Measurements from ENCODE around the gene XPNPEP2.

XPNPEP2 gene

DNA sequence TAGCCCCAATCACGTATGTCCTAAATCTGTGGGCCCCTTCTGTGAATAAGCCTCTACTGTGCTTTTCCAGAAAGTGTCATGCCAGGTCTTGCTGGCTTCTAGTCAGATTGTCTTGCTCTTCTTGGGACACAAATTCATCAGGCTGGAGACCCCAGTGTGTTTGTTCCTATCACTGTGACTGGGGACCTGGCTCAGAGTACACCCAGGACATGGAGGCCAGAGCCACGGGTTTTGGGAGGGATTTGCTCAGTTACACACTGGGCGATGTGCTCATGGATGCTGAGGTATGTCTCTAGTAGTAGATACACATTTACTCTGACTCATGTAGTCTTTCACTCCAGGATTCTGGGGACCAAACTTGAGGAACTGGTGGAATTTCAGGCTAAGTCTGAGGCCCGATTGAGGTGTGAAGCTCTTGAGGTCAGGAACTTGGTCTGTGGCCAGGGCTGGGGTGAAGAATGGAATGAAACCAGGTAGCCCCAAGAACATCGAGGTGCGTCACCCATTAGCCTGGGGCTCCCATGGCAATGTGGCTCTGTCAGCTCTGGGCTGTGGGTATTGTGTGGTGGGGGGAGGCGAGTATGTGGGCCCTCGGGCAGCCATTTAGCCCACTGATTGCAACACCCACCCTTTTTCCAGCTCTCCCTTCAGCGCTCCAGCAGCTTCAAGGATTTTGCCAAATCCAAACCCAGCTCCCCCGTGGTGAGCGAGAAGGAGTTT lies 48.7 kb downstream of the XPNPEP2 start:
- in situ Hi-C loops (cut with HindIII; ENCODE audit: low pct_ligation_motif_present, low pct_unique_long_range_greater_than_20kb, low sequenced_read_pairs) = no loop called here
- no peak for DNase-seq

DNA sequence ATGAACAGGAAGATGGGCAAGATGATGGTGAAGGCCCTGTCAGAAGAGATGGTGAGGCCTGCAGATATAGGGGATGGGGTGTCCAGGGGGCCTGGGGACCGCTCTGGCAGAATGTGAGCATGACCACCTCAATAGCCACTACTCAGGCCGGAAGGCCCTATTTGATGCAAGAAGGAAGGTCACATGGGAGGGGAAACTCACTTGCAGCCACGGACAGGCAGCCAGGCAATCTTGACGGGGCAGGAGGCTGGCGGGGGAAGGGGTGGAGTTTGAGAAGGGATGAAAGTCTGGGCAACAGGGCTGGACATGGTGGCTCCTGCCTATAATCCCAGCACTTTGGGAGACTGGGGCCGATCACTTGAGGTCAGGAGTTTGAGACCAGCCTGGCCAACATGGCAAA lies 49.7 kb downstream of the XPNPEP2 start:
- DNase-seq = no peak
- in situ Hi-C loops (cut with HindIII; ENCODE audit: low pct_ligation_motif_present, low pct_unique_long_range_greater_than_20kb, low sequenced_read_pairs) = no loop called here

DNA sequence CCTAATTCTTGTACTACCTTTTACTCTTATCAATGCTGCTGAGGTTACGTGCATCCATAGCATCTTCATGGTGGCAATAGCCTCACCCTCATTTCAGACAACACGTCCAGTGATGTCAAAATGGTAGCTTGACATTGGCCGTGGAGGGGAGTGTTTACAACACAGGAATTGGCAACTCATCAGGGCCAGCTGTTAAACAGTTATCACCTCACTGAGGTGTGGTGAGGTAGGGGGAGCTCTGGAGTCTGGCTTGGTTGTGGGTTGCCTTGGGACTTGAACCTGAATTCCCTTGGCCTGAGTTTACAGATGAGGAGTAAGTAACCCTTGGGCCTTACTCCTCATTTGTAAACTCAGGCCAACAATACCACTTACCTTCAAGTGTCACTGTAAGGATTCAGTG lies 51.4 kb downstream of the XPNPEP2 start:
- in situ Hi-C loops (cut with HindIII; ENCODE audit: low pct_ligation_motif_present, low pct_unique_long_range_greater_than_20kb, low sequenced_read_pairs) = no loop called here

DNA sequence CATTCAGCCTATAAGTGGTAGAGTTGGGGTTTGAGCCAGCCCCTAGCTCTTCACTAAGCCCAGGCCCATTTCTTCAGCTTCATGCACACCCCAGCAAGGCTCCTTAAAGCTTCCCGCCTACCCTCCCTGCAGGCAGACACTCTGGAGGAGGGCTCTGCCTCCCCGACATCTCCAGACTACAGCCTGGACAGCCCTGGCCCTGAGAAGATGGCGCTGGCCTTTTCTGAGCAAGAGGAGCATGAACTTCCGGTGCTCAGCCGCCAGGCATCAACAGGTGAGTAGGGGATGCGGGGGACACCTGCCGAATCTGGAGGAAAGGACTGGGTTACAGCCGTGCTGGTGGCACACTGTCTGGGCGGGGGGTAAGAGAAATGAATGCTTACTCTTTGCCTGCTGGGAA lies 52.0 kb downstream of the XPNPEP2 start:
- DNase-seq = no peak
- in situ Hi-C loops (cut with HindIII; ENCODE audit: low pct_ligation_motif_present, low pct_unique_long_range_greater_than_20kb, low sequenced_read_pairs) = no loop called here

More for the DNA sequence above, 51.4 kb downstream of the XPNPEP2 start:
- DNase-seq = no peak

DNA sequence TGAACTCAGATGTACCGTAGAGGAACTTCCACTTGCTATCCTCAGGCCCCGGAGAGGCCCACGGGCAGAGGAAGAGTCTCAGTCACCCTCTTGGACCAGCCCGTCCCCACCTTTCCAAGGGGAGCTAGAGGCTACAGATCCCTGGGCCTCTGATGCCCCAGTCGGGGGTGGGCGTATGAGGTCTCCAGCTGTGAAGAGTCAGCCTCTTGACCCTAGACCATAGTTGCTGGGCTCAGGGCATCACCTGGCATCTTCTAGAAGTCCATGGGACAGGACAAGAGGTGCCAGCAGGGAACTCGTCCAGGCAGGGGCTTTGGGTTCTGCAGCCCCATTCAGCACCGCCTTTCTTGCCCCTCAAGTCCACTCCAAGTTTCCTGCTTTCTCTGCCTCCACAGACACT lies 52.6 kb downstream of the XPNPEP2 start:
- in situ Hi-C loops (cut with HindIII; ENCODE audit: low pct_ligation_motif_present, low pct_unique_long_range_greater_than_20kb, low sequenced_read_pairs) = no loop called here
- no peak for DNase-seq

DNA sequence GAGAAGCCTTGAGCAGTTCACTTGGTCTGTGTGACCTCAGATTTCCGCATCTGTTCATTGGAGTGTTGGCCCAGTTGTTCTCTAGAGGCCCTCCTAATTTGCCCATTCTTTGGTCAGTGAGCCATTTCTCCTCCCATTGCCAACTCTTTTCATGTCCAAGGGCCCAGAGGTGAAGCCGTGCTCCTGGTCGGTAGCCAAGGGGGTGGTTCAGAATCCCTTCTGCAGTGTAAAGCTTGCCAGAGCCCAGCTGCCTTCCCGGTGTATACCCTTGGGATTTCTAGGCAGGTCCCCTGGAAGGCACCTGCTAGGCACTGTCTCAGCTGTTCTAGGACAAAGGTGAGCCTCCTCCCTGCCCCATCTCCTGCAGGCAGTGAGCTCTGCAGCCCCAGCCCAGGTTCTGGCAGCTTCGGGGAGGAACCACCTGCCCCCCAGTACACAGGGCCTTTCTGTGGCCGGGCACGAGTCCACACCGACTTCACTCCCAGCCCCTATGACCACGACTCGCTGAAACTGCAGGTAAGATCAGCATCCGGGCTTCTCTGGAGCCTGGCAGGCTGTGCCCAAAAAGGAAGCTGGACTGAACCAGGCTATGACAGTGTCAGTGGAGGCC lies 53.3 kb downstream of the XPNPEP2 start:
- no peak for DNase-seq

DNA sequence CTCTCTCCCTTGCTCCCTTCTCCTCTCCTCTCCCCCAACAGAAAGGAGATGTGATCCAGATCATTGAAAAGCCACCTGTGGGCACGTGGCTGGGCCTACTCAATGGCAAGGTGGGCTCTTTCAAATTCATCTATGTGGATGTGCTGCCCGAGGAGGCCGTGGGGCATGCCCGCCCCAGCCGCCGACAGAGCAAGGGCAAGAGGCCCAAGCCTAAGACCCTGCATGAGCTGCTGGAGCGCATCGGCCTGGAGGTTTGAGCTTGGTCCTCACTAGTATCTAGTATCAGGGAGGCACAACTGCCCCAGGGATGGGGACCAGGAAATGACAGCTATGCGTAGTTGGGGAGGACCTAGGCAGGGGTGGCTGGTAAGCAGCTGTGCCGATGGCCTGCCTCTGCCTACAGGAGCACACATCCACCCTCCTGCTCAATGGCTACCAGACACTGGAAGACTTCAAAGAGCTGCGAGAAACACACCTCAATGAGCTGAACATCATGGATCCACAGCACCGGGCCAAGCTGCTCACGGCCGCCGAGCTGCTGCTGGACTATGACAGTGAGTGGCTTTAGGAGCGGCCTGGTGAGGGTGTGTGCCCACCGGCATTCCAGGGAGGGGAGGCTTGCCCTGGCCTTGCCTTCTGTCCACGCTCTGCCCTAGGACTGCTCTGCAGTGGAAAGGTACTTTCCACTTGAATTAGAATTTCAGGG lies 54.0 kb downstream of the XPNPEP2 start:
- no peak for DNase-seq
- in situ Hi-C loops (cut with HindIII; ENCODE audit: low pct_ligation_motif_present, low pct_unique_long_range_greater_than_20kb, low sequenced_read_pairs) = no loop called here

More for the DNA sequence above, 53.3 kb downstream of the XPNPEP2 start:
- in situ Hi-C loops (cut with HindIII; ENCODE audit: low pct_ligation_motif_present, low pct_unique_long_range_greater_than_20kb, low sequenced_read_pairs) = no loop called here

DNA sequence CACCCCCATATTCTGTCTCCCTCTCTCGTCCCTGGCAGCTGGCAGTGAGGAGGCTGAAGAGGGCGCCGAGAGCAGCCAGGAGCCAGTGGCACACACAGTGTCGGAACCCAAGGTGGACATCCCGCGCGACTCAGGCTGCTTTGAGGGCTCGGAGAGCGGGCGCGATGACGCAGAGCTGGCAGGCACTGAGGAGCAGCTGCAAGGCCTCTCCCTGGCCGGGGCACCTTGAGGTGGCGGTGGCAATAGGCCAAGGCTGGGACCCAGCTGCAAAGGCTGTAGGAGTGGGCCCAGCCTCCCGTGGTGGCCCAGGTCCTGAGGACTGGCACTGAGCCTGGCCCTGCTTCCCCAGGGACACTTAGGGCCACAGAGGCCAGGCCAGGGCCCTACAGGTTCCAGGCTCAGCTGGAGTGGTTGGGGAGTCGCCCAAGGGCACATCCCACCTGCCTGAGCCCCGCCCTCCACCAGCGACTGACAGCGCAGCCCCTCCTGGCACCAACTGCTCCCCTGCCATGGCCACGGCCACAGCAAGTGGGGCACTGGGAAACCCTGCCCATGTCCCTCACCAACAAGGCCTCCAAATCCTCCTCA lies 54.9 kb downstream of the XPNPEP2 start:
- in situ Hi-C loops (cut with HindIII; ENCODE audit: low pct_ligation_motif_present, low pct_unique_long_range_greater_than_20kb, low sequenced_read_pairs) = no loop called here
- DNase-seq = no peak

DNA sequence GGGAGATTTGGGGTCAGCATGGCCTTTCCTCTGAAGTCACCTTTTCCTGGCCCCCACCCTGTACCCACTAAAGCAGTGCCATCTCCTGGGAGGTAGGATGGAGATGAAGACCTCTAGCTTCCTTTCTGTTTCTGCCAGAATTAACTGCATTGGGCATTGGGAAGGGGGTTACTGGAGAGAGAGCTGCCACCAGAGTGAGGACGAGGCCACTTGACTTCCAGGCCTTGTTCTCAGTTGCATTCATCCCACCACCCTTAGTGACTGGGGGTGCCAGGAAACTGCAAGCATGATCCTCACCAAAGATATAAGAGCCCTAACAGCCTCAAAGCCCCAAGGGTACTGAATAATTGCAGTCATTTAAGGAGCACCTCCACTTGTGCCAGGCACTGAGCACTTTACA lies 56.8 kb downstream of the XPNPEP2 start:
- in situ Hi-C loops (cut with HindIII; ENCODE audit: low pct_ligation_motif_present, low pct_unique_long_range_greater_than_20kb, low sequenced_read_pairs) = no loop called here
- no peak for DNase-seq

DNA sequence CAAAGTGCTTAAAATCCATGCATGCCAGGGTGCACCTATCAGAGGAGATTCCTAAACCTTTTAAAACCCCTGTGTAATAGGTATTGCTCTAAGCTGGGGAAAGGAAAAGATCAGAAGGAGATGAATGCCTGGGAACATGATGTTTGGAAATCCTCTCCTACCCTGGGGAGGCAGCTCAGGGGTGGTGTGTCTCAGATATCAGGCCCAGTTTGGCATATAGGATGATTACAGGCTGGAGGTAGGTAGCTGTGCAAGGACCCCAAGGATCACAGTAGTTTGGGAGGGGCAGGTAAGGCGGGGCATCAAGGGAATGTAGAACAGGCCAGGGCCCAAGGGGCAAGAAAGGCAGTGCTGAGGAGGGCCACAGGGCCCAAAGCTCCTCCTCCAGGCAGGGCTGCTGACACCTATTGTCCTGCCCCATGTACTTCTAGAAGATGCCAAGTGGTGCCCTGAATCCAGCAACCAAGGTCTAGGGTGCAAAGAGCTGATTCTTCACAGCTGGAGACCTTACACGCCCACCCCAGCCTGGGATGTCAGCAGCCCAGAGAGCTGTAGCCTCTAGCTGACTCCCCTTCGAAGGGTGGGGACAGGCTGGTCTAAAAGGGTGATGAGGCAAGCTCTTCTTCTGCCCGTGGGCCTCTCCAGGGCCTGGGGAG lies 58.6 kb downstream of the XPNPEP2 start:
- in situ Hi-C loops (cut with HindIII; ENCODE audit: low pct_ligation_motif_present, low pct_unique_long_range_greater_than_20kb, low sequenced_read_pairs) = no loop called here

DNA sequence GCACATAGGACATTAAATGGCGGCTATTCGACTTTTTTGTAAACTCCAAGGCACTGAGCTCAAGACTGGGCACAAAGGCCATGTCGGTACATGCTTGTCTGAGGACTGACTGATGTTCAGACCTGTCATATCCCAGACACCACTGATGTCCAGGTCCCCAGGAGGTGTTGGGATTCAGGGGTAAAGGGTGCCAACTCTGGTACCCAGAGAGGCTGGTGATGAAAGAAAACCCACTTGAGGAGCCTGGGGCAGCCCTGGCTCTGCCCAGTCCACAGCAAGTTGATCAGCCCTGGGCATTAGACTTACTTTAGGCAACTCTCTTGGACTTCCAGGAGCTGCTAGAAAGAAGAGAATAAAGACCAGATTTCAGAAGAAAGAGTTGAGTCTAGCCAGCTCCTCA lies 59.7 kb downstream of the XPNPEP2 start:
- in situ Hi-C loops (cut with HindIII; ENCODE audit: low pct_ligation_motif_present, low pct_unique_long_range_greater_than_20kb, low sequenced_read_pairs) = no loop called here
- no peak for DNase-seq

More for the DNA sequence above, 58.6 kb downstream of the XPNPEP2 start:
- DNase-seq = no peak

DNA sequence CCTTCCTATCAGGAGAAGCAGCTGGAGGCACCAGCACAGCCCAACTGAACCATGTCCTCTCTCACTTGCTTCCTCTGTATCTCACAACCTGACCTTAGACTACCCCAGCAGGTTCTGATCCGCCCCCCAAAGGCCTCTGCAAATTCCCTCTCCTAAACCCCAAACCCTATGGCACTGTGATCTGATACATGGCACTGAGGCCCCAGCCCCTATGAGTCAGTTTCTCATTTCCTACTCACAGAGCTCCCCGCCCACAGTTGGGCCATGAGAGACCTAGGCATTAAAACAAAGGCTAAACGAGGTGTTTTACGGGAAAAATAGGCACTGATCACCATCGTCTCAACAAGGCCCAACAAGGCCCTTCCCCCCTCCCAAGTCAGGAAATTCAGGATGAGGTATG lies 60.1 kb downstream of the XPNPEP2 start:
- DNase-seq = no peak
- in situ Hi-C loops (cut with HindIII; ENCODE audit: low pct_ligation_motif_present, low pct_unique_long_range_greater_than_20kb, low sequenced_read_pairs) = no loop called here

DNA sequence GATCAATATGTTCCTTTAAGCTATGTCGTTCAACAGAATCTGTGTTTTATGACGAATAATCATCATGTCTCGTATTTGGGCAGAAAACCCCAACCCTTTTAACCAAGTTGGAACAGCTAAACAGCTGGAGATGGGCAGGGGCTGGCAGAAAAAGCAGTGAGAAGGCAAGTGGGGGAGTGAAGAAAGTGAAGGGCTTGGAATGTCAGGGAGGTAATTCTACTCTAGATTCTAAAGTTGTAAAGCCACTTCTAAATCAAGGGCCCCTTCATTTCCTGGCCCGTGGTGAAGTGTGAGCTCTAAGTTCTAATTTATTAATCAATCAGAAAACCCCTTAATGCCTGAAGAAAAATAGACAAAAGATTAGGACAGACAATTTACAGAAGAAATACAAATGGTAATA lies 61.4 kb downstream of the XPNPEP2 start:
- in situ Hi-C loops (cut with HindIII; ENCODE audit: low pct_ligation_motif_present, low pct_unique_long_range_greater_than_20kb, low sequenced_read_pairs) = no loop called here

DNA sequence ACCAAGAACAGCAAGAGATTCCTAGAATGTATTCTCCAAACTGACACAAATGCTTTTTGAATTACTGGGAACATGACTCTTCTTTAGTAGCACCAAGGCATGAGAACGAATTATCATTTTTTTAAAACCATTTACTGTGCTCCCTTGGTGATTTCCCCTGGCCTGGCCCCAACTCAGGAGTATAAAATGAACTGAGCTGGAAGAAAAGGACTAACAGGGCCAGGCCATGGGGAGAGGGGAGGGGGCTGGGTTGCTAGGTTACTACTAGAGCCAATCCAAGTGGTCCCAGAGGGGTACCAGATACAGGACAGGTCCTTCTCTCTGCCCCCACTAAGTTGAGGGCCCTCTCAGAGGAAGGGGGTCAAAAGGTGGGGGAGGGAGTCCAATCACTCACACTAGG lies 64.1 kb downstream of the XPNPEP2 start:
- DNase-seq = no peak
- in situ Hi-C loops (cut with HindIII; ENCODE audit: low pct_ligation_motif_present, low pct_unique_long_range_greater_than_20kb, low sequenced_read_pairs) = no loop called here

More for the DNA sequence above, 61.4 kb downstream of the XPNPEP2 start:
- DNase-seq = no peak

DNA sequence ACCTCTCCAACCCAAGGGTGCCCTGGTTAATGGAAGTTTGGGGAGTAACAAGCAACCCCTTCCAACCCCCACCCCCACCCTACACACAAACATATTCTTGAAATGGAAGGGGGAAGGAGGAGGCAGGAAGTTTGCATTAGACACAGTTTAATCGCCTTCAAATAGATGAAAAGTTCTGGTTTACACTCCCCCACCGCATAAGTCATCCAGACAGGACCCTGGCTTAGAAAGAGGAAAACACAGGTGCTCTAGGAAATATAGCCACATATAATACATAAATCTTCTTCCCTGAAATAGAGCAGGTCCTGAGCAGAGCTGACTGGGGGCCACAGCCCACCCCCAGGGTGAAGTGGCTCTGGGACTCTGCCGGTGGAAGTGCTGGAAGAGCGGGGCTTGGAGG lies 66.0 kb downstream of the XPNPEP2 start:
- DNase-seq = no peak
- in situ Hi-C loops (cut with HindIII; ENCODE audit: low pct_ligation_motif_present, low pct_unique_long_range_greater_than_20kb, low sequenced_read_pairs) = no loop called here

DNA sequence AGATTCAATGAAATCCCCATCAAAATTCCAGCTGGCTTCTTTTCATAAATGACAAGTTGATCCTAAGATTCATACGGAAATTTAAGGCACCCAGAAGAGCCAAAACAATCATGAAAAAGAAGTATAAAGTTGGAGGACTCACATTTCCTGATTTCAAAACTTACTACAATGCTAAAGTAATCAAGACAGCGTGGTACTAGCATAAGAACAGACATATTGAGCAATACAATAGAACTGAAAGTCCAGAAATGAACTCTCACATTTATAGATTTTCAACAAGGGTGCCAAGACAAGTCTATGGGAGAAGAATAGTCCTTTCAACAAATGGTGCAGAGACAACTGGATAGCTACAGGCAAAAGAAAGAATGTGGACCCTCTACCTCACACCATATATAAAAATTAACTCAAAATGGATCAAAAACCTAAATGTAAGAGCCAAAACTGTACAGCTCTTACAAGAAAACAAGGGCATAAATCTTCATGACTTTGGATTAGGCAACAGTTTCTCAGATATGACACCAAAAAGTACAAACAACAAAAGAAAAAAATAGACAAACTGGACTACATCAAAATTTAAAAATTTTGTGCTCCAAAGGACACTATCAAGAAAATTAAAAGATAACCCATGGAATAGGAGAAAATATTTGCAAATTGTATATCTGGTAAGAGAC lies 69.5 kb downstream of the XPNPEP2 start:
- no peak for DNase-seq
- in situ Hi-C loops (cut with HindIII; ENCODE audit: low pct_ligation_motif_present, low pct_unique_long_range_greater_than_20kb, low sequenced_read_pairs) = no loop called here

DNA sequence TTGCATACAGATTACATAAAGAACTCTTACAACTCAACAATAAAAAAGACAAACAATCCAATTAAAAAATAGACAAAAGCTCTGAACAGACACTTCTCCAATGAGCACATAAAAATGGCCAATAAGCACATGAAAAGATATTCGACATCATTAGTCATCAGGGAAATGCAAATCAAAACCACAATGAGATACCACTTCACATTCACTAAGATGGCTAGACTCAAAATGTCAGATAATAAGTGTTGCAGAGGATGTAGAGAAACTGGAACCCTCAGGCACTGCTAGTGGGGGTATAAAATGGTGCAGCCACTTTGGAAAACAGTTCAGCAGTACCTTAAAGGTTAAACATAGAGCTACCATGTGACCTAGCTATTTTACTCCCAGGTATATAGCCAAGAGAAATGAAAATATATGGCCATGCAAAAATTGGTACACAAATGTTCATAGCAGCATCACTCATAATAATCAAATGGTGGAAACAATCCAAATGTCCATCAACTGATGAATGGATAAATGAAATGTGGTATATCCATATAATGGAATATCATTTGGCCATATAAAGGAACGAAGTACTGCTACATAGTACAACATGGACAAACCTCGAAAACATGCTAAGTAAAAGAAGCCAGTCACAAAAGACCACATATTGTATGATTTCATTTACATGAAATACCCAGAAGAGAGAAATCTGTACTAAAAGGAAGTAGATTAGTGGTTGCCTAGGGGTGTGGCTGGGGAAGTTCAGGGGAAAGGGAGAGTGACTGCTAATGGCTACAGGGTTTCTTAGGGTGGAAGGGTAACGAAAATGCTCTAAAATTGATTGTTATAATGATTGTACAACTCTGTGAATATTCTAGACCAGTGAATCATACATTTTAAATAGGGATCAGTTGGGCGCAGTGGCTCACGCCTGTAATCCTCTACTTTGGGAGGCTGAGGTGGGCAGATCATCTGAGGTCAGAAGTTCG lies 70.3 kb downstream of the XPNPEP2 start:
- in situ Hi-C loops (cut with HindIII; ENCODE audit: low pct_ligation_motif_present, low pct_unique_long_range_greater_than_20kb, low sequenced_read_pairs) = no loop called here

More for the DNA sequence above, 70.3 kb downstream of the XPNPEP2 start:
- no peak for DNase-seq
